ENCODE measurements around the gene TBC1D32.

DNA sequence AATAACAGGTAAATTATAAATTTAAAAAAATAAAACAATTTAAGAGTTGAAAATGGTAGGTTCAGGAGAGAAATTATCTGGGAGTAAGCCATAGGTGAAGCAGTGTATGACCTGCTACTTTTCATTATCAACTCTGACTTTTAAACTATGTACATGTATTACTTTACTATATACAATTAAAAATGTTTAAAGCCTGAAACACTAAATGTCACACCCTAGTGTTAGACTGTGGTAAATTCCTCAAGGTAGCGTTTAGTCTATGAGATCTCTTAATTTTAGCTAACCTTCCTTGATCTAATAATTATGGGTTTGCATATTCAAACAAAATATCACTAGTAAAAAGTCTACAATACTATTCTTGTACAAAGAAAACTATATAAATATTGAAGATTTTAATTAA, 22.3 kb upstream of the TBC1D32 start:
- no peak for TF ChIP-seq EZH2 (IDR thresholded peaks at IDR 0.05; ENCODE audit: insufficient read depth, low read length)
- TF ChIP-seq, protein P1, sequence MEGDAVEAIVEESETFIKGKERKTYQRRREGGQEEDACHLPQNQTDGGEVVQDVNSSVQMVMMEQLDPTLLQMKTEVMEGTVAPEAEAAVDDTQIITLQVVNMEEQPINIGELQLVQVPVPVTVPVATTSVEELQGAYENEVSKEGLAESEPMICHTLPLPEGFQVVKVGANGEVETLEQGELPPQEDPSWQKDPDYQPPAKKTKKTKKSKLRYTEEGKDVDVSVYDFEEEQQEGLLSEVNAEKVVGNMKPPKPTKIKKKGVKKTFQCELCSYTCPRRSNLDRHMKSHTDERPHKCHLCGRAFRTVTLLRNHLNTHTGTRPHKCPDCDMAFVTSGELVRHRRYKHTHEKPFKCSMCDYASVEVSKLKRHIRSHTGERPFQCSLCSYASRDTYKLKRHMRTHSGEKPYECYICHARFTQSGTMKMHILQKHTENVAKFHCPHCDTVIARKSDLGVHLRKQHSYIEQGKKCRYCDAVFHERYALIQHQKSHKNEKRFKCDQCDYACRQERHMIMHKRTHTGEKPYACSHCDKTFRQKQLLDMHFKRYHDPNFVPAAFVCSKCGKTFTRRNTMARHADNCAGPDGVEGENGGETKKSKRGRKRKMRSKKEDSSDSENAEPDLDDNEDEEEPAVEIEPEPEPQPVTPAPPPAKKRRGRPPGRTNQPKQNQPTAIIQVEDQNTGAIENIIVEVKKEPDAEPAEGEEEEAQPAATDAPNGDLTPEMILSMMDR (IDR thresholded peaks at IDR 0.05; ENCODE audit: insufficient read depth, low read depth, low read length), result no peak

Measured in astrocyte (in vitro differentiated cells and primary cell).